ENCODE data around the gene HACD1.
A peak's percentile ranks its signal among the peaks of the same experiment; 100 is the strongest.

The HACD1 gene, protein sequence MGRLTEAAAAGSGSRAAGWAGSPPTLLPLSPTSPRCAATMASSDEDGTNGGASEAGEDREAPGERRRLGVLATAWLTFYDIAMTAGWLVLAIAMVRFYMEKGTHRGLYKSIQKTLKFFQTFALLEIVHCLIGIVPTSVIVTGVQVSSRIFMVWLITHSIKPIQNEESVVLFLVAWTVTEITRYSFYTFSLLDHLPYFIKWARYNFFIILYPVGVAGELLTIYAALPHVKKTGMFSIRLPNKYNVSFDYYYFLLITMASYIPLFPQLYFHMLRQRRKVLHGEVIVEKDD

DNA sequence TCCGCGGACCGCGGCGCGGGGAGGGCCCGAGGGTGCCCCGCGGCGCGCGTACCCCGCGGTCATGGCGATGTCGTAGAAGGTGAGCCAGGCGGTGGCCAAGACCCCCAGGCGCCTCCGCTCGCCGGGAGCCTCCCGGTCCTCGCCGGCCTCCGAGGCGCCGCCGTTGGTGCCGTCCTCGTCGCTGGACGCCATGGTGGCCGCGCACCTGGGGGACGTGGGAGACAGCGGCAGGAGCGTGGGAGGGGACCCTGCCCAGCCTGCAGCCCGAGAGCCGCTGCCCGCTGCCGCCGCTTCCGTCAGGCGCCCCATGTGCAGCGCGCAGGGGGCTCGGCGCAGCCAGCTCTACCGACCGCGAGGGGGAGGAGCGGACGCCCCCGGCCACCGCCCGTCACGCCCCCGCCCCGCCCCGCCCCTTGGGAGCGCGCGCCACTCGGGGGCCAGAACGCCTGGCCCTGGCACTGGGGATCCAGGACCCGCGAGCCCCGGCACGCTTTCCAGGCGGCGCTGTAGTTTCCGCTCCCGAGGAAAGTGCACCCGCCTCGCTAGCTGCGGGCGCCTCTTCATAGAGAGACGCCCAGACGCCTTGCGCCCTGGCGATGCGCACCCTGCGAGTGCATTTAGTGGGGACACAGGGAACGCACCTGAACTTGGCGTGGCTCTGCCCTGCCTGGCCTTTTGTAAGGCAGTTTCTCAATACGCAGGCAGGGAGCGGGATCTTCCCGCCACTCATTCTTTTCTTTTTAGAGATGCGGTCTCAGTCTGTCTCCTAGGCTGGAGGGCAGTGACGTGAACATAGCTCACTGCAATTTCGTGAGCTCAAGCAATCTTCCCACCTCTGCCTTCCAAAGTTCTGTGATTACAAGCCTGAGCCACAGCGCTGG lies at the start of gene HACD1:
Gene HACD1, minus strand, starts transcription at position 344 of the 881 bp plus-strand sequence. Its CDS starts 35 bp downstream, at position 309.
- TF ChIP-seq, protein P1, sequence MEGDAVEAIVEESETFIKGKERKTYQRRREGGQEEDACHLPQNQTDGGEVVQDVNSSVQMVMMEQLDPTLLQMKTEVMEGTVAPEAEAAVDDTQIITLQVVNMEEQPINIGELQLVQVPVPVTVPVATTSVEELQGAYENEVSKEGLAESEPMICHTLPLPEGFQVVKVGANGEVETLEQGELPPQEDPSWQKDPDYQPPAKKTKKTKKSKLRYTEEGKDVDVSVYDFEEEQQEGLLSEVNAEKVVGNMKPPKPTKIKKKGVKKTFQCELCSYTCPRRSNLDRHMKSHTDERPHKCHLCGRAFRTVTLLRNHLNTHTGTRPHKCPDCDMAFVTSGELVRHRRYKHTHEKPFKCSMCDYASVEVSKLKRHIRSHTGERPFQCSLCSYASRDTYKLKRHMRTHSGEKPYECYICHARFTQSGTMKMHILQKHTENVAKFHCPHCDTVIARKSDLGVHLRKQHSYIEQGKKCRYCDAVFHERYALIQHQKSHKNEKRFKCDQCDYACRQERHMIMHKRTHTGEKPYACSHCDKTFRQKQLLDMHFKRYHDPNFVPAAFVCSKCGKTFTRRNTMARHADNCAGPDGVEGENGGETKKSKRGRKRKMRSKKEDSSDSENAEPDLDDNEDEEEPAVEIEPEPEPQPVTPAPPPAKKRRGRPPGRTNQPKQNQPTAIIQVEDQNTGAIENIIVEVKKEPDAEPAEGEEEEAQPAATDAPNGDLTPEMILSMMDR (IDR thresholded peaks at IDR 0.05; ENCODE audit: low read length, missing control alignments): no peak
- H3K4me3 ChIP-seq (replicated peaks; ENCODE audit: low read depth, low read length): peak within 1 kb of the TSS; percentile 66
- DNase-seq (ENCODE audit: low read depth): peak; percentile 58

DNA sequence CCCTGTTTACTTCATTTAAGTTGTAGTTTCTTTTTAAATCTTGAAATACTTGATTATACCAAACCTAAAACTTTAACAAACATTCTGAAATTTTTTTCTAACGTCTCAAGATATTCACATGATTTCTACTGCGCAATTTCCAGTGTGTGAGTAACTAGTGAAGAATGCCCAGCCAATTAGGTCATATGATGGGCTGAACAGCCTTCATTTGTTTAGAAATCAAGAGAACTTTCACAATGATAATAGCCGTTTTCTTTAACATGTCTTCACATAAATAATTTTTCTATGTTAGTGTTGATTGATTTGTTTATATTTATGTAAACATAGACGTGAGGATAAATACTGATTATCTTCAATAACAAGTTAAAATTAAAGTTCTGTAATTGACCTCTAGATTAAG lies 48.6 kb upstream of the HACD1 start:
- H3K4me3 ChIP-seq (replicated peaks; ENCODE audit: low read depth, low read length): no peak overlapping the region
- peak; percentile 97 for DNase-seq (ENCODE audit: low read depth)
- TF ChIP-seq, protein P1 (IDR thresholded peaks at IDR 0.05; ENCODE audit: low read length, missing control alignments): no peak

DNA sequence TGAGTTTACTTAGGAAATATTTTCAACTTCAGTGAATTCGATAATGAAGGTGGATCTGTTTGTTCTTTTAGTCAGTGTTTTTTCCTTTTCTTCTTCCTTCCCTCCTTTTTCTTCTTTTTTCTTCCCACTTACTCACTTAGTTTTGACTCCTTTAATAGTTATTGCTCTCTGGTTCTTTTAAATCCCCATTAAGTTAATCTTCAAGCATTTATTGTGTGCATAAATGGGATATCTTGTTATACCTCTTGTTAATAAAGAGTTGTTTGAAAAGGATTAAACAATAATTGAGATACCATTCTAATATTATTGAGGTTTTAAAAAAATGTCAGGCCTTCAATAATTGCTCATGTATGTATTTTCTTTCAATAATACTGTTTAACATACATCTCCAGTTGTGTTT lies 46.3 kb upstream of the HACD1 start:
- DNase-seq (ENCODE audit: low read depth): no peak
- H3K4me3 ChIP-seq (replicated peaks; ENCODE audit: low read depth, low read length): no peak overlapping the region
- TF ChIP-seq, protein P1 (IDR thresholded peaks at IDR 0.05; ENCODE audit: low read length, missing control alignments): no peak

GRCh38 chr10:17662193-17663138 lies 45.3 kb upstream of the HACD1 start:
- no peak for DNase-seq (ENCODE audit: low read depth)
- TF ChIP-seq, protein P1 (IDR thresholded peaks at IDR 0.05; ENCODE audit: low read length, missing control alignments): no peak
- no peak overlapping the region for H3K4me3 ChIP-seq (replicated peaks; ENCODE audit: low read depth, low read length)

GRCh38 chr10:17661510-17661909 lies 44.3 kb upstream of the HACD1 start:
- H3K4me3 ChIP-seq (replicated peaks; ENCODE audit: low read depth, low read length): no peak overlapping the region
- DNase-seq (ENCODE audit: low read depth): no peak
- TF ChIP-seq, protein P1 (IDR thresholded peaks at IDR 0.05; ENCODE audit: low read length, missing control alignments): no peak

GRCh38 chr10:17660921-17661320 lies 43.7 kb upstream of the HACD1 start:
- no peak overlapping the region for H3K4me3 ChIP-seq (replicated peaks; ENCODE audit: low read depth, low read length)
- TF ChIP-seq, protein P1 (IDR thresholded peaks at IDR 0.05; ENCODE audit: low read length, missing control alignments): no peak
- no peak for DNase-seq (ENCODE audit: low read depth)
